Adipocyte (in vitro differentiated cells): ENCODE results near the gene ARFGAP1.

Source experiments
- DNase-seq: peaks from one replicate; pipeline ENCODE4 v3.0.0-alpha.2; 2015; ENCODE audit warnings: low read depth
- H3K27me3 ChIP-seq: replicated peaks from 2 replicates; pipeline ENCODE4 v1.7.0; 2013; ENCODE audit warnings: mild to moderate bottlenecking, low read length, moderate library complexity; ENCODE audit not compliant: control insufficient read depth, insufficient read depth
- H3K36me3 ChIP-seq: 2 replicates; pipeline ENCODE4 v1.7.0; 2013; ENCODE audit warnings: low read length, mild to moderate bottlenecking, moderate library complexity; ENCODE audit not compliant: control insufficient read depth, insufficient read depth, severe bottlenecking
- H3K4me1 ChIP-seq: 2 replicates; pipeline ENCODE4 v1.7.0; 2013; ENCODE audit warnings: mild to moderate bottlenecking, low read length, moderate library complexity; ENCODE audit not compliant: control insufficient read depth, insufficient read depth
- H3K4me3 ChIP-seq: 2 replicates; pipeline ENCODE4 v1.7.0; 2013; ENCODE audit warnings: mild to moderate bottlenecking, low read length, moderate library complexity
- H3K9ac ChIP-seq: 2 replicates; pipeline ENCODE4 v1.7.0; 2013; ENCODE audit warnings: mild to moderate bottlenecking, low read length, moderate library complexity
- H3K9me3 ChIP-seq: 2 replicates; pipeline ENCODE4 v1.7.0; 2013; ENCODE audit warnings: mild to moderate bottlenecking, low read length, moderate library complexity; ENCODE audit not compliant: control insufficient read depth

The ARFGAP1 gene

GRCh38 chr20:63321148-63321831 lies 48.7 kb downstream of the ARFGAP1 start:
- DNase-seq, result peak; percentile 22
- no peak overlapping the region for H3K9ac ChIP-seq
- peaks cover 38% of the 10 kb centered on the region for H3K27me3 ChIP-seq
- no peaks in the 10 kb centered on the region for H3K36me3 ChIP-seq
- H3K9me3 ChIP-seq, result no peaks in the 10 kb centered on the region
- H3K4me3 ChIP-seq, result no peak overlapping the region
- H3K4me1 ChIP-seq, result no peaks in the 10 kb centered on the region

GRCh38 chr20:63322146-63322932 lies 49.7 kb downstream of the ARFGAP1 start:
- peaks cover 38% of the 10 kb centered on the region for H3K27me3 ChIP-seq
- no peak overlapping the region for H3K4me3 ChIP-seq
- no peak for DNase-seq
- H3K9me3 ChIP-seq, result no peaks in the 10 kb centered on the region
- H3K9ac ChIP-seq, result no peak overlapping the region
- no peaks in the 10 kb centered on the region for H3K4me1 ChIP-seq
- no peaks in the 10 kb centered on the region for H3K36me3 ChIP-seq

GRCh38 chr20:63322933-63323273 lies 50.3 kb downstream of the ARFGAP1 start:
- Histone ChIP-seq H3K4me1 (no peaks in the 10 kb centered on the region), H3K27me3 (peaks cover 42% of the 10 kb centered on the region), H3K9me3 (no peaks in the 10 kb centered on the region), H3K9ac (no peak overlapping the region), H3K36me3 (no peaks in the 10 kb centered on the region), H3K4me3 (no peak overlapping the region)
- no peak for DNase-seq

GRCh38 chr20:63323357-63323981 lies 50.9 kb downstream of the ARFGAP1 start:
- DNase-seq, result no peak
- peaks cover 45% of the 10 kb centered on the region for H3K27me3 ChIP-seq

GRCh38 chr20:63325021-63325471 lies 52.4 kb downstream of the ARFGAP1 start:
- no peak overlapping the region for H3K9ac ChIP-seq
- peaks cover 34% of the 10 kb centered on the region for H3K27me3 ChIP-seq
- no peak for DNase-seq
- no peaks in the 10 kb centered on the region for H3K4me1 ChIP-seq
- no peaks in the 10 kb centered on the region for H3K36me3 ChIP-seq
- no peak overlapping the region for H3K4me3 ChIP-seq
- H3K9me3 ChIP-seq, result no peaks in the 10 kb centered on the region

More at GRCh38 chr20:63323357-63323981, 50.9 kb downstream of the ARFGAP1 start:
- H3K9me3 ChIP-seq, result no peaks in the 10 kb centered on the region
- no peak overlapping the region for H3K9ac ChIP-seq
- no peak overlapping the region for H3K4me3 ChIP-seq
- H3K36me3 ChIP-seq, result no peaks in the 10 kb centered on the region
- no peaks in the 10 kb centered on the region for H3K4me1 ChIP-seq

- no peak overlapping the region for H3K9ac ChIP-seq
- no peaks in the 10 kb centered on the region for H3K9me3 ChIP-seq
- H3K4me1 ChIP-seq, result no peaks in the 10 kb centered on the region
- no peak for DNase-seq
- peaks cover 39% of the 10 kb centered on the region for H3K27me3 ChIP-seq
- no peaks in the 10 kb centered on the region for H3K36me3 ChIP-seq
- no peak overlapping the region for H3K4me3 ChIP-seq
Observed at GRCh38 chr20:63325554-63326313, 53.1 kb downstream of the ARFGAP1 start.

GRCh38 chr20:63326314-63327230 lies 54.0 kb downstream of the ARFGAP1 start:
- Histone ChIP-seq H3K9me3 (peaks cover under 1% of the 10 kb centered on the region), H3K27me3 (peaks cover 47% of the 10 kb centered on the region), H3K4me3 (no peak overlapping the region), H3K9ac (no peak overlapping the region), H3K36me3 (no peaks in the 10 kb centered on the region), H3K4me1 (no peaks in the 10 kb centered on the region)
- DNase-seq, result no peak

- Histone ChIP-seq H3K36me3 (no peaks in the 10 kb centered on the region), H3K27me3 (peaks cover 54% of the 10 kb centered on the region), H3K4me3 (no peak overlapping the region), H3K9me3 (peaks cover 8% of the 10 kb centered on the region), H3K4me1 (no peaks in the 10 kb centered on the region), H3K9ac (no peak overlapping the region)
- no peak for DNase-seq
Observed at GRCh38 chr20:63327231-63327745, 54.7 kb downstream of the ARFGAP1 start.

- Histone ChIP-seq H3K36me3 (no peaks in the 10 kb centered on the region), H3K9ac (no peak overlapping the region), H3K9me3 (peaks cover 8% of the 10 kb centered on the region), H3K4me3 (no peak overlapping the region), H3K27me3 (peaks cover 48% of the 10 kb centered on the region), H3K4me1 (no peaks in the 10 kb centered on the region)
- no peak for DNase-seq
Observed at GRCh38 chr20:63328026-63328700, 55.5 kb downstream of the ARFGAP1 start.
